ENCODE data around the gene PAN3. TPM values are rescaled to one million over a fixed set of nuclear protein-coding genes. Genes with fewer than 3 reads are reported as not detected.

Gene PAN3
- total RNA-seq, 2 experiments from 2014 or later = 30.9 to 32.9 TPM

DNA sequence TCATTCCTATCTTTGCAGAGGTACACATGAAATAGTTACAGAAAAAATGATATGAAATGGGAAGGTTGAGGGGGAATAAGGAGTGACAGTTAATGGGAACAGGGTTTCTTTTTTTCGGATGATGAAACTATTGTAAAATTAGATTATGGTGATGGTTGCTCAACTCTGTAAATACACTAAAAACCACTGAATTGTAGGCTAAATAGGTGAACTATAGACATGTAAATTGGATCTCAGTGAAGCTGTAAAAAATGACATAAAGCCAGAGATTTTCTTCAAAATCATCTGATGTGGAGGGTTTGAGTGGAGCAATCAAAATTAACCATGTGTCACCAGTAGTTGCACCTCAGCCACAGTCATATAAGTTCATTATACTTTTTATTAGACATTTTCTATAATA is 31.4 kb upstream of the PAN3 start:
- H3K9me3 Mint-ChIP-seq = no peaks in the 10 kb centered on the region
- H3K36me3 Mint-ChIP-seq (ENCODE audit: low read depth) = no peaks in the 10 kb centered on the region
- ChIA-PET CTCF (interaction anchor here (0.9 kb wide), 1 partner anchor 11 kb away, joined by 3 read pairs; no protein-coding TSS in a partner anchor), POLR2A (no interaction called here)
- intact Hi-C loops (cut with micrococcal nuclease) = no loop called here
- peaks cover 14% of the 10 kb centered on the region for H3K27me3 Mint-ChIP-seq
- no peak overlapping the region for H3K4me3 Mint-ChIP-seq
- H3K27ac Mint-ChIP-seq = no peak overlapping the region
- no peak for DNase-seq
- no peak for TF ChIP-seq CTCF (IDR thresholded peaks at IDR 0.05)
- ATAC-seq = no peak
- no peaks in the 10 kb centered on the region for H3K4me1 Mint-ChIP-seq (ENCODE audit: low read depth)

- Mint-ChIP-seq H3K27ac (no peak overlapping the region), H3K9me3 (no peaks in the 10 kb centered on the region), H3K36me3 (ENCODE audit: low read depth) (no peaks in the 10 kb centered on the region), H3K4me1 (ENCODE audit: low read depth) (no peaks in the 10 kb centered on the region), H3K27me3 (peaks cover 2% of the 10 kb centered on the region), H3K4me3 (no peak overlapping the region)
- no peak for TF ChIP-seq CTCF (IDR thresholded peaks at IDR 0.05)
- ATAC-seq (no peak), DNase-seq (no peak)
- ChIA-PET POLR2A (no interaction called here), CTCF (no interaction called here)
- intact Hi-C loops (cut with micrococcal nuclease) = no loop called here
Measured at GRCh38 chr13:28110414-28110813, 27.9 kb upstream of the PAN3 start.

GRCh38 chr13:28116736-28117135 is 21.6 kb upstream of the PAN3 start:
- no peak overlapping the region for H3K4me3 Mint-ChIP-seq
- no peak for TF ChIP-seq CTCF (IDR thresholded peaks at IDR 0.05)
- no peaks in the 10 kb centered on the region for H3K36me3 Mint-ChIP-seq (ENCODE audit: low read depth)
- H3K27me3 Mint-ChIP-seq = peaks cover 6% of the 10 kb centered on the region
- peaks cover 7% of the 10 kb centered on the region for H3K4me1 Mint-ChIP-seq (ENCODE audit: low read depth)
- no peaks in the 10 kb centered on the region for H3K9me3 Mint-ChIP-seq
- no peak overlapping the region for H3K27ac Mint-ChIP-seq
- ChIA-PET CTCF (no interaction called here), POLR2A (no interaction called here)
- intact Hi-C loops (cut with micrococcal nuclease) = no loop called here
- DNase-seq (no peak), ATAC-seq (no peak)

DNA sequence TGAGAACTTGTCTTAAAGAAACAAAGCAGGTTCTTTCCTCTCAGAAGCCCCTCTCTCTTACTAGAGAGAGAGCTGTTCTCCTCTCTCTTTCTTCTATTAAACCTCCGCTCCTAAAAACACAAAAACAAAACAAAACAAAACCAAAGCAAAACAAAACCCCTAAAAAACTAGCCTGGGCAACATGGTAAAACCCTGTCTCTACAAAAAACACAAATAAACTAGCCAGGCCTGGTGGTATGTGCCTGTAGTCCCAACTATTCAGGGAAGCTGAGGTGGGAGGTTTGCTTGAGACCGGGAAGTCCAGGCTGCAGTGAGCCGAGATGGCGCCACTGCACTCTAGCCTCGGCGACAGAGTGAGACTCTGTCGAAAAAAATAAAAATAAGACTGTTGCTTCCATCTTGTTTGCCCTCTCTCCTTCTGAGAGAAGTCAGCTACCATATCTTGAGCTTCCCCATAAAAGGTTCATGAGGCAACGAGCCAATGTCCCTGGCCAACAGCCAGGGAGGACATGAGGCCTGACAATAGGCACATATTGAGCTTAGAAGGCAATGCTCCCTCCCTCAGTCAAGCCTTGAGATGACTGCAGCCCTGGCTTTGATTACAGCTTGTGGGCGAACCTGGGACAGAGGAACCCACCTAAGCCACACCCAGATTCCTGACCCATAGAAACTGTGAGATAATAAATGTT is 20.5 kb upstream of the PAN3 start:
- POLR2A ChIA-PET = no interaction called here
- no peak for TF ChIP-seq CTCF (IDR thresholded peaks at IDR 0.05)
- DNase-seq = no peak
- H3K27ac Mint-ChIP-seq = no peak overlapping the region
- ATAC-seq = no peak
- H3K27me3 Mint-ChIP-seq = peaks cover 6% of the 10 kb centered on the region
- no peak overlapping the region for H3K4me3 Mint-ChIP-seq
- H3K4me1 Mint-ChIP-seq (ENCODE audit: low read depth) = peaks cover 11% of the 10 kb centered on the region
- H3K36me3 Mint-ChIP-seq (ENCODE audit: low read depth) = no peaks in the 10 kb centered on the region
- intact Hi-C loops (cut with micrococcal nuclease) = no loop called here
- H3K9me3 Mint-ChIP-seq = no peaks in the 10 kb centered on the region
- CTCF ChIA-PET = interaction anchor here (1.2 kb wide), 1 partner anchor 11 kb away, joined by 3 read pairs; no protein-coding TSS in a partner anchor

- DNase-seq (no peak), ATAC-seq (no peak)
- no peaks in the 10 kb centered on the region for H3K9me3 Mint-ChIP-seq
- TF ChIP-seq CTCF (IDR thresholded peaks at IDR 0.05) = no peak
- H3K27me3 Mint-ChIP-seq = peaks cover 6% of the 10 kb centered on the region
- H3K36me3 Mint-ChIP-seq (ENCODE audit: low read depth) = no peaks in the 10 kb centered on the region
- intact Hi-C loops (cut with micrococcal nuclease) = no loop called here
- ChIA-PET CTCF (no interaction called here), POLR2A (no interaction called here)
- H3K4me1 Mint-ChIP-seq (ENCODE audit: low read depth) = peaks cover 11% of the 10 kb centered on the region
- no peak overlapping the region for H3K27ac Mint-ChIP-seq
- H3K4me3 Mint-ChIP-seq = no peak overlapping the region
Measured at GRCh38 chr13:28120317-28120716, 18.0 kb upstream of the PAN3 start.

All from activated CD8-positive, alpha-beta T cell treated with anti-CD3 and anti-CD28 coated beads for 36 hours (primary cell).